ENCODE measurements around the gene SLX4IP. TPM values are rescaled to one million over a fixed set of nuclear protein-coding genes. Genes with fewer than 3 reads are reported as not detected.
A peak's percentile ranks its signal among the peaks of the same experiment; 100 is the strongest.

The SLX4IP gene
- total and polyA plus RNA-seq, 2 of the 13 experiments (the other 11 are each of a cell fraction or from before 2014, with no cell fraction given) = 3.6 to 7.3 TPM

DNA sequence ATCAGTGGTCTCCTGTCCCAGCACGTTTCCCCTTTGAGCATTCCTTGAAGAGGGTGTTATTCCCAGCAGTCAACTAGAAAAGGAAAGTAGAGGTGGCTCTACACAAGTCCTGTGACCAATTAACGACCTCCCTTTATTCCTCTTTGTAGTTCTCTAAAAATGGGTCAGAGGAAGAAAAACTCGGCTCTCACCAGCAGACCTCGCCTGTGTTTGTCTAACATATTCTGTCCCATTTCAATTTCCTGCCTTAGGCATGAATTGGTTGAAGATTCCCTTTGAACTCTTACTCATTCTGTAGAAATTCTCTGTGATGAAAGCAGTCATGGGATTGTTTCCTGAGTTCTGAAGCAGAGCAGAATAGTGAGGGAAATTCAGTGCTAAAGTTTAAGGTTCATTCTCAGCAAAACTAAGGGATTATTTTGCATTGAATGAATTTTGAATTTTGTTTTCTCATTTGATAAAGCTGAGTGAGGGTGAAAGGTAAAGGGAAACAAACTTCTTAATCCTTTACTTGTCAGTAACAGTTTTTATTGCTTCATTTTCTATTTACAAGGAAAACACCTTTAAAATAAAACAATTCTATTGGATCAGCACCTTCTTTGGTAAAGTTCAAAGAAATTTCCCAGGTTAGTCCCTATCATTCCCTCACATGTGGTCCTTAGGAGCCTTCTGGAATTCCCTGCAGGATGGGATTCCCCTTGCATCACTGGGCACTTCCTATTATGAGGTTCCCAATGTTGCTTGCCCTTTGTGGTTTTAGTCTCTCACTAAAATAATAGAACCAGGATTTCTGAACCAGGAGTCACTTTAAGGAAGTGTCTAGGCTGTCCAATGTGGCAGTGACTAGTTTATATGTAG is 105.8 kb downstream of the SLX4IP start (continued):
- TF ChIP-seq ZNF513 (CRISPR knock-in tag; conservative IDR thresholded peaks at IDR 0.05) (no peak), ZNF124 (CRISPR knock-in tag; IDR thresholded peaks at IDR 0.05) (peak; percentile 87), WIZ (CRISPR knock-in tag; IDR thresholded peaks at IDR 0.05) (no peak), SNAI1 (CRISPR knock-in tag; IDR thresholded peaks at IDR 0.05; ENCODE audit: borderline replicate concordance) (no peak), CEBPB (IDR thresholded peaks at IDR 0.05; ENCODE audit: borderline replicate concordance, low read depth, low read length) (peak; percentile 71; the same call in 1 of the 2 replicates), KLF11 (CRISPR knock-in tag; IDR thresholded peaks at IDR 0.05) (peak; percentile 84), MIER2 (CRISPR knock-in tag; IDR thresholded peaks at IDR 0.05) (no peak), BHLHE40 (IDR thresholded peaks at IDR 0.05; ENCODE audit: low read length) (peak; percentile 21; the same call in 1 of the 2 replicates), FOXK1 (CRISPR knock-in tag; IDR thresholded peaks at IDR 0.05; ENCODE audit: borderline replicate concordance, low read depth) (peak; percentile 59; the same call in 1 of the 2 replicates), ZNF776 (CRISPR knock-in tag; IDR thresholded peaks at IDR 0.05) (no peak), BCL6 (CRISPR knock-in tag; IDR thresholded peaks at IDR 0.05) (peak; percentile 74), ZNF329 (CRISPR knock-in tag; IDR thresholded peaks at IDR 0.05; ENCODE audit: low read depth) (no peak), DNMT1 (CRISPR knock-in tag; IDR thresholded peaks at IDR 0.05) (no peak), GABPA (IDR thresholded peaks at IDR 0.05; ENCODE audit: low read depth, low read length) (no peak), GABPA (CRISPR knock-in tag; IDR thresholded peaks at IDR 0.05; ENCODE audit: low read depth) (peak; percentile 55), DNMT3B (CRISPR knock-in tag; conservative IDR thresholded peaks at IDR 0.05) (peak; percentile 34; the same call in 1 of the 2 replicates), TARDBP (CRISPR knock-in tag; IDR thresholded peaks at IDR 0.05) (peak; percentile 90), FLYWCH1 (CRISPR knock-in tag; IDR thresholded peaks at IDR 0.05) (0 out of 2 replicates have a peak, but pooled peaks have one; percentile 48)
- TF ChIP-seq, protein P1, sequence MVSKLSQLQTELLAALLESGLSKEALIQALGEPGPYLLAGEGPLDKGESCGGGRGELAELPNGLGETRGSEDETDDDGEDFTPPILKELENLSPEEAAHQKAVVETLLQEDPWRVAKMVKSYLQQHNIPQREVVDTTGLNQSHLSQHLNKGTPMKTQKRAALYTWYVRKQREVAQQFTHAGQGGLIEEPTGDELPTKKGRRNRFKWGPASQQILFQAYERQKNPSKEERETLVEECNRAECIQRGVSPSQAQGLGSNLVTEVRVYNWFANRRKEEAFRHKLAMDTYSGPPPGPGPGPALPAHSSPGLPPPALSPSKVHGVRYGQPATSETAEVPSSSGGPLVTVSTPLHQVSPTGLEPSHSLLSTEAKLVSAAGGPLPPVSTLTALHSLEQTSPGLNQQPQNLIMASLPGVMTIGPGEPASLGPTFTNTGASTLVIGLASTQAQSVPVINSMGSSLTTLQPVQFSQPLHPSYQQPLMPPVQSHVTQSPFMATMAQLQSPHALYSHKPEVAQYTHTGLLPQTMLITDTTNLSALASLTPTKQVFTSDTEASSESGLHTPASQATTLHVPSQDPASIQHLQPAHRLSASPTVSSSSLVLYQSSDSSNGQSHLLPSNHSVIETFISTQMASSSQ (IDR thresholded peaks at IDR 0.05; ENCODE audit: low read depth) = peak; percentile 70
- TF ChIP-seq, protein P1 (CRISPR knock-in tag; IDR thresholded peaks at IDR 0.05; ENCODE audit: borderline replicate concordance) = peak; percentile 64; the same call in 1 of the 2 replicates
- TF ChIP-seq, protein P2, sequence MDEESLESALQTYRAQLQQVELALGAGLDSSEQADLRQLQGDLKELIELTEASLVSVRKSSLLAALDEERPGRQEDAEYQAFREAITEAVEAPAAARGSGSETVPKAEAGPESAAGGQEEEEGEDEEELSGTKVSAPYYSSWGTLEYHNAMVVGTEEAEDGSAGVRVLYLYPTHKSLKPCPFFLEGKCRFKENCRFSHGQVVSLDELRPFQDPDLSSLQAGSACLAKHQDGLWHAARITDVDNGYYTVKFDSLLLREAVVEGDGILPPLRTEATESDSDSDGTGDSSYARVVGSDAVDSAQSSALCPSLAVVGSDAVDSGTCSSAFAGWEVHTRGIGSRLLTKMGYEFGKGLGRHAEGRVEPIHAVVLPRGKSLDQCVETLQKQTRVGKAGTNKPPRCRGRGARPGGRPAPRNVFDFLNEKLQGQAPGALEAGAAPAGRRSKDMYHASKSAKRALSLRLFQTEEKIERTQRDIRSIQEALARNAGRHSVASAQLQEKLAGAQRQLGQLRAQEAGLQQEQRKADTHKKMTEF (CRISPR knock-in tag; IDR thresholded peaks at IDR 0.05) = peak; percentile 98
- TF ChIP-seq, protein P3, sequence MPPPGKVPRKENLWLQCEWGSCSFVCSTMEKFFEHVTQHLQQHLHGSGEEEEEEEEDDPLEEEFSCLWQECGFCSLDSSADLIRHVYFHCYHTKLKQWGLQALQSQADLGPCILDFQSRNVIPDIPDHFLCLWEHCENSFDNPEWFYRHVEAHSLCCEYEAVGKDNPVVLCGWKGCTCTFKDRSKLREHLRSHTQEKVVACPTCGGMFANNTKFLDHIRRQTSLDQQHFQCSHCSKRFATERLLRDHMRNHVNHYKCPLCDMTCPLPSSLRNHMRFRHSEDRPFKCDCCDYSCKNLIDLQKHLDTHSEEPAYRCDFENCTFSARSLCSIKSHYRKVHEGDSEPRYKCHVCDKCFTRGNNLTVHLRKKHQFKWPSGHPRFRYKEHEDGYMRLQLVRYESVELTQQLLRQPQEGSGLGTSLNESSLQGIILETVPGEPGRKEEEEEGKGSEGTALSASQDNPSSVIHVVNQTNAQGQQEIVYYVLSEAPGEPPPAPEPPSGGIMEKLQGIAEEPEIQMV (CRISPR knock-in tag; IDR thresholded peaks at IDR 0.05; ENCODE audit: low read depth) = no peak; the same call in 1 of the 2 replicates
